Keratinocyte (primary cell): ENCODE measurements around the gene NRG3. TPM values are rescaled to one million over a fixed set of nuclear protein-coding genes. Genes with fewer than 3 reads are reported as not detected.

Source experiments
- DNase-seq: peaks from one replicate; pipeline ENCODE4 v3.0.0-alpha.2; 2011; ENCODE audit warnings: low read depth, missing footprints, low spot score
- FAIRE-seq: peaks from 2 replicates; lab custom pipeline; 2011; peaks lifted over from hg19 to GRCh38; lab: Jason Lieb, UNC
- H2AFZ ChIP-seq: 2 replicates; pipeline ENCODE4 v1.6.0; 2012; ENCODE audit warnings: low read length, control low read depth, inconsistent platforms; ENCODE audit not compliant: control insufficient read depth
- H3K27ac ChIP-seq: 2 replicates; pipeline ENCODE4 v1.5.1; 2011; ENCODE audit warnings: low read length; ENCODE audit not compliant: control insufficient read depth, insufficient read depth
- H3K27me3 ChIP-seq: 3 replicates; pipeline ENCODE4 v1.6.0; 2011; ENCODE audit warnings: low read length; ENCODE audit not compliant: control insufficient read depth, insufficient read depth; ENCODE audit errors: extremely low read depth
- H3K36me3 ChIP-seq, 2 experiments: 2 replicates in 1 of 2; 3 replicates in 1 of 2; pipeline ENCODE4 v1.5.1; 2011; ENCODE audit warnings: low read length in 2 of 2, mild to moderate bottlenecking in 1 of 2; ENCODE audit not compliant: control insufficient read depth in 2 of 2, insufficient read depth in 2 of 2; ENCODE audit errors: extremely low read depth in 1 of 2
- H3K4me1 ChIP-seq: 3 replicates; pipeline ENCODE4 v1.5.1; 2011; ENCODE audit warnings: low read length; ENCODE audit not compliant: control insufficient read depth, insufficient read depth; ENCODE audit errors: extremely low read depth
- H3K4me2 ChIP-seq: 3 replicates; pipeline ENCODE4 v1.6.0; 2011; ENCODE audit warnings: low read depth, low read length; ENCODE audit not compliant: control insufficient read depth, insufficient read depth; ENCODE audit errors: extremely low read depth
- H3K4me3 ChIP-seq, 3 experiments: fragments of 200-600 bp in 1 of 3; sonication (generic) in 1 of 3; 2 replicates in 2 of 3; 3 replicates in 1 of 3; pipeline ENCODE4 v1.5.1; 2011 to 2016; ENCODE audit warnings: low read length in 3 of 3, mild to moderate bottlenecking in 3 of 3, control low read depth in 2 of 3, inconsistent platforms in 1 of 3, low read depth in 1 of 3, mixed read lengths in 1 of 3, mixed run types in 1 of 3, moderate library complexity in 1 of 3; ENCODE audit not compliant: control insufficient read depth in 2 of 3, insufficient read depth in 2 of 3; ENCODE audit errors: extremely low read depth in 1 of 3
- H3K79me2 ChIP-seq: 2 replicates; pipeline ENCODE4 v1.6.0; 2012; ENCODE audit warnings: low read length; ENCODE audit not compliant: control insufficient read depth, insufficient read depth
- H3K9ac ChIP-seq: 3 replicates; pipeline ENCODE4 v1.6.0; 2011; ENCODE audit warnings: low read length; ENCODE audit not compliant: control insufficient read depth, insufficient read depth; ENCODE audit errors: extremely low read depth
- H3K9me1 ChIP-seq: 3 replicates; pipeline ENCODE4 v1.6.0; 2011; ENCODE audit warnings: low read length; ENCODE audit not compliant: control insufficient read depth, insufficient read depth; ENCODE audit errors: extremely low read depth
- H3K9me3 ChIP-seq: 2 replicates; pipeline ENCODE4 v1.5.1; 2012; ENCODE audit warnings: low read depth, low read length; ENCODE audit not compliant: control insufficient read depth
- H4K20me1 ChIP-seq: 3 replicates; pipeline ENCODE4 v1.6.0; 2011; ENCODE audit warnings: low read length; ENCODE audit not compliant: control insufficient read depth, insufficient read depth; ENCODE audit errors: extremely low read depth
- EZH2 ChIP-seq: IDR thresholded peaks from one replicate; pipeline ENCODE4 v1.6.1; 2012; ENCODE audit warnings: inconsistent platforms, mild to moderate bottlenecking, low read length, moderate library complexity
- dilution Hi-C: fragments of 300-500 bp; cut with MboI; formaldehyde crosslinking; loops from one replicate; pipeline ENCODE4 v1.7.0; 2020; ENCODE audit warnings: low sequenced_read_pairs; ENCODE audit not compliant: extremely low pct_ligation_motif_present
- polyA plus RNA-seq, 5 experiments: library from polyadenylated mRNA; depleted of rRNA in 3 of 5; stranded (reverse) in 3 of 5; stranded (forward) in 1 of 5; unstranded in 1 of 5; fragments of >200 nt; gene quantifications; 1 replicate in 1 of 5; 2 replicates in 3 of 5; 3 replicates in 1 of 5; pipeline versions ENCODE4 v1.2.1 to v1.2.3, GENCODE V29; 2011 to 2012; ENCODE audit warnings: missing spikeins in 2 of 5, low read depth in 1 of 5, low replicate concordance in 1 of 5
- TF ChIP-seq, protein P1 (sequence below), 3 experiments: IDR thresholded peaks in 1 of 3; conservative IDR thresholded peaks in 1 of 3; optimal IDR thresholded peaks in 1 of 3; 2 replicates in 2 of 3; 3 replicates in 1 of 3; pipeline versions ENCODE3 to v1.5.1; 2011; ENCODE audit warnings: low read length in 3 of 3, mild to moderate bottlenecking in 3 of 3, moderate library complexity in 2 of 3, control low read depth in 1 of 3, inconsistent platforms in 1 of 3; ENCODE audit not compliant: insufficient read depth in 2 of 3; ENCODE audit errors: extremely low read depth in 1 of 3

Gene NRG3
- polyA plus RNA-seq, 1 donor (not counting 4 experiments of a cell fraction or from before 2014, with no cell fraction given), result not detected

- Histone ChIP-seq H3K9me1 (no peaks in the 10 kb centered on the region), H3K9me3 (no peaks in the 10 kb centered on the region), H3K36me3 (no peaks in the 10 kb centered on the region), H4K20me1 (no peaks in the 10 kb centered on the region), H2AFZ (no peak overlapping the region), H3K27me3 (peaks cover 49% of the 10 kb centered on the region), H3K4me2 (no peak overlapping the region), H3K4me3 (no peak overlapping the region), H3K79me2 (no peaks in the 10 kb centered on the region), H3K9ac (no peak overlapping the region), H3K4me1 (no peaks in the 10 kb centered on the region), H3K27ac (no peak overlapping the region)
- FAIRE-seq, result no peak
- TF ChIP-seq, protein P1, sequence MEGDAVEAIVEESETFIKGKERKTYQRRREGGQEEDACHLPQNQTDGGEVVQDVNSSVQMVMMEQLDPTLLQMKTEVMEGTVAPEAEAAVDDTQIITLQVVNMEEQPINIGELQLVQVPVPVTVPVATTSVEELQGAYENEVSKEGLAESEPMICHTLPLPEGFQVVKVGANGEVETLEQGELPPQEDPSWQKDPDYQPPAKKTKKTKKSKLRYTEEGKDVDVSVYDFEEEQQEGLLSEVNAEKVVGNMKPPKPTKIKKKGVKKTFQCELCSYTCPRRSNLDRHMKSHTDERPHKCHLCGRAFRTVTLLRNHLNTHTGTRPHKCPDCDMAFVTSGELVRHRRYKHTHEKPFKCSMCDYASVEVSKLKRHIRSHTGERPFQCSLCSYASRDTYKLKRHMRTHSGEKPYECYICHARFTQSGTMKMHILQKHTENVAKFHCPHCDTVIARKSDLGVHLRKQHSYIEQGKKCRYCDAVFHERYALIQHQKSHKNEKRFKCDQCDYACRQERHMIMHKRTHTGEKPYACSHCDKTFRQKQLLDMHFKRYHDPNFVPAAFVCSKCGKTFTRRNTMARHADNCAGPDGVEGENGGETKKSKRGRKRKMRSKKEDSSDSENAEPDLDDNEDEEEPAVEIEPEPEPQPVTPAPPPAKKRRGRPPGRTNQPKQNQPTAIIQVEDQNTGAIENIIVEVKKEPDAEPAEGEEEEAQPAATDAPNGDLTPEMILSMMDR (optimal IDR thresholded peaks at IDR 0.05 in 1 of 3, IDR thresholded peaks at IDR 0.05 in 1 of 3, conservative IDR thresholded peaks at IDR 0.05 in 1 of 3; ENCODE audit: extremely low read depth in 1 of 3, insufficient read depth in 2 of 3, low read length in 3 of 3), result no peak
- TF ChIP-seq EZH2, result peak; percentile 54
- DNase-seq, result no peak
- dilution Hi-C loops, result no loop called here
Measured at GRCh38 chr10:81873932-81874816, 820 bp upstream of the NRG3 start.

- no peak overlapping the region for H3K4me3 ChIP-seq
- peaks cover 49% of the 10 kb centered on the region for H3K27me3 ChIP-seq
- H3K9me1 ChIP-seq, result no peaks in the 10 kb centered on the region
- H3K36me3 ChIP-seq, result no peaks in the 10 kb centered on the region
- no peak for DNase-seq
- H3K9ac ChIP-seq, result no peak overlapping the region
- peak; percentile 92 for TF ChIP-seq EZH2
- TF ChIP-seq, protein P1 (optimal IDR thresholded peaks at IDR 0.05 in 1 of 3, IDR thresholded peaks at IDR 0.05 in 1 of 3, conservative IDR thresholded peaks at IDR 0.05 in 1 of 3; ENCODE audit: extremely low read depth in 1 of 3, insufficient read depth in 2 of 3, low read length in 3 of 3), result no peak
- dilution Hi-C loops, result no loop called here
- no peak overlapping the region for H2AFZ ChIP-seq
- H3K4me2 ChIP-seq, result no peak overlapping the region
- H4K20me1 ChIP-seq, result no peaks in the 10 kb centered on the region
- H3K9me3 ChIP-seq, result no peaks in the 10 kb centered on the region
- no peaks in the 10 kb centered on the region for H3K4me1 ChIP-seq
- H3K79me2 ChIP-seq, result no peaks in the 10 kb centered on the region
- FAIRE-seq, result no peak
- no peak overlapping the region for H3K27ac ChIP-seq
Measured at GRCh38 chr10:81875467-81876252, 666 bp downstream of the NRG3 start.
